Uterus (tissue), 2 donors: Measurements from ENCODE around the gene SLC25A26.

ENCODE experiments used
- CTCF ChIP-seq, 4 experiments: fragments of 200-600 bp in 2 of 4; fragments of 450-650 bp in 2 of 4; sonication (generic) in 2 of 4; IDR thresholded peaks; one replicate each; pipeline ENCODE4 v1.5.1; 2016 to 2019; ENCODE audit warnings: antibody characterized with exemption in 4 of 4, mild to moderate bottlenecking in 2 of 4, moderate library complexity in 1 of 4
- POLR2A ChIP-seq, 2 donors: fragments of 450-650 bp; IDR thresholded peaks; one replicate each; pipeline ENCODE4 v1.6.1; 2016; ENCODE audit warnings: antibody characterized with exemption in 2 of 2, mild to moderate bottlenecking in 1 of 2, moderate library complexity in 1 of 2

GRCh38 chr3:66227051-66227450 lies 6.2 kb downstream of the SLC25A26 start:
- no peak for TF ChIP-seq POLR2A (IDR thresholded peaks at IDR 0.05)
- TF ChIP-seq CTCF (IDR thresholded peaks at IDR 0.05) = no peak
